ENCODE results near the gene RELB.
A peak's percentile ranks its signal among the peaks of the same experiment; 100 is the strongest.
"Not testable (repeated sequence)": the region's sequence is repeated elsewhere in the genome, so short reads cannot be mapped to it uniquely, and the experiment has no call there.

The RELB gene

DNA sequence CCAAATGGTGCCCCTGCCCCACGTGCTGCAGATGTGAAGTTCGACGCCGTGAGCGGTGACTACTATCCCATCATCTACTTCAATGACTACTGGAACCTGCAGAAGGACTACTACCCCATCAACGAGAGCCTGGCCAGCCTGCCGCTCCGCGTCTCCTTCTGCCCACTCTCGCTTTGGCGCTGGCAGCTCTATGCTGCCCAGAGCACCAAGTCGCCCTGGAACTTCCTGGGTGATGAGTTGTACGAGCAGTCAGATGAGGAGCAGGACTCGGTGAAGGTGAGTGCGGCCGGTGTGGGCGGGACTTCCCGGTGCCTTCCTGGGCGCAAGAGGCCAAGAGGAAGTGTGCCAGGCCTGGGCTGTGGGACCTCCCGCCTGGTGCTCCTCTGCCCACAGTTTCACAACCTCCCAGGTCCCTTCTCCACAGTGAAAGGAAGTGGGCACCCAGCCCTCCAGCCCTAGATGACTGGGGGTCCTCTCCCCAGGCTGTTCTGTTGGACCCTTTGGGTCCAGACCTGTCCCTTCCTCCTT lies 14.1 kb upstream of the RELB start:
- no peak for DNase-seq (ENCODE audit: low read depth in 2 of 2)

DNA sequence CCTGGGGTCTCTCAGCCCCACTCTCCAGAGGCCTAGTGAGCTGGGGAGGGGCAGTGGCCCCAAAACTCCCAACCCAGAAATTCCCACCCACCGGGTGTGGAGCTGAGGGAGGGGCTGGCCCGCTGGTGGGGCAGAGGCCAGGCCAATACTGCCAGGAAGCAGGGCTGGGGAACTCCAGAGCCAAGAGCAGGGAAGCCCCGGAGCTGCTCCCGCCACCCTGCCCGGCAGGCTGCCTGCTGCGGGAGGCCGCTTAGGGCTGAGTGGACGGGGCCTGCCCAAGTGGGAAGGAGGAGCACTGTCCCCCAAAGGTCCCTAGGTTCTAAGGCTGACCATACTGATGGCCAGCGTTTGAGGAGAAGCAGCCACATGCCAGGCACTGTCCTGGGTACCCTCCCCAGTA lies 13.0 kb upstream of the RELB start:
- no peak for DNase-seq (ENCODE audit: low read depth in 2 of 2)

DNA sequence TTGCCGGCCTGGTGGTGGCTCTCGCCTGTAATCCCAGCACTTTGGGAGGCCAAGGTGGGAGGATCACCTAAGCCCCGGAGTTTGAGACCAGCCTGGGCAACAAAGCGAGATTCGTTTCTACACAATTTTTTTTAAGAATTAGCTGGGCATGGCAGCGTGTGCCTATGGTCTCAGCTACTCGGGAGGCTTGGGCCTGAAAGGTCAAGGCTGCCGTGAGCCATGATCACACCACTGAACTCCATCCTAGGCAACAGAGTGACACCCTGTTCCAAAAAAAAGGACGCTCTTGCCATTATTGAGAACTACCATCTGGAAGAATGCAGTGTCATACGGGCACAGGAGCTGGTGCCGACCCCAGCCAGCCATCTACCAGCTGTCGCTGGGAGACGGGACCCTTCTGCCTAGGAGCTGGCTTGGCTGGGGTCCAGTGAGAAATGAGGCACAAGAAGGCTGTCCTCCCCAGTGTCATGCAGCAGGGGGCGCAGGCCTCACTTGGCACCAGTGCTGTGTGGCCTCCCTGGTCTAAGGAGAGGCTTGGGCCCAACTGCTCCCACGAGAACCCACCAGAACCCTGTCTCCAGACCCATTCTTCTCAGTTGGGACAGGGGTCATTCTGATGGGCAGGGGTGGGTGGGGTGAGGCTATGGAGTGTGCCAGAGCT lies 12.2 kb upstream of the RELB start:
- DNase-seq (ENCODE audit: low read depth in 2 of 2): peak; percentile 48

DNA sequence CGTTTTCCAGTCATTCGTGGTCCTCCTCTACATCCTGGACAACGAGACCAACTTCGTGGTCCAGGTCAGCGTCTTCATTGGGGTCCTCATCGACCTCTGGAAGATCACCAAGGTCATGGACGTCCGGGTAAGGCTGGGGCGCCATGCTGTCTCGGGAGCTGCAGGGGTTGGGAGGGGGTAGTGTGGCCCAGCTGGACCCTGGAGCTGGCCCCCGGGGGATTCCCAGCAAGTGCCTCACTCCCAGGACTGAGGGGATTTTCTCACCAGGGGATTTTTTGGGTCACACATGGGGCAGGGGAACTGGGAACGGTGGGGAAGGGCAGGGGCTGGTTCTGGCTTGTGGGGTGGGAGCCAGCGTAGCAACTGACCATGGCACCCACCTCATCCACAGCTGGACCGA lies 10.8 kb upstream of the RELB start:
- no peak for DNase-seq (ENCODE audit: low read depth in 2 of 2)

DNA sequence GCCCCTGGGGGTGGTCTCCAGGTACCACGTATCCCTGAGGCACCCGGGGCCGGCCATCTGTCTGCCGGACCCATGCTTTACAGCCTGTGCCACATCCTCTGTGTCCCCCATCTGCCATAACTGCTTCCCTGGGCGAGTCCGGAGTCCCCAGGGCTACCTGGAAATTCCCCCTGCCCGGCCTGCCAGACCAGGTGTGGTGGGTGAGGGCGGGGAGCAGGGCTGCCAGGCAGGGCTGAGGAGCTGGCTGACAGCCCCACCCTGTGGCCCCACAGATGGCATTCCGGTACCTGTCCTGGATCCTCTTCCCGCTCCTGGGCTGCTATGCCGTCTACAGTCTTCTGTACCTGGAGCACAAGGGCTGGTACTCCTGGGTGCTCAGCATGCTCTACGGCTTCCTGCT lies 10.3 kb upstream of the RELB start:
- no peak for DNase-seq (ENCODE audit: low read depth in 2 of 2)

DNA sequence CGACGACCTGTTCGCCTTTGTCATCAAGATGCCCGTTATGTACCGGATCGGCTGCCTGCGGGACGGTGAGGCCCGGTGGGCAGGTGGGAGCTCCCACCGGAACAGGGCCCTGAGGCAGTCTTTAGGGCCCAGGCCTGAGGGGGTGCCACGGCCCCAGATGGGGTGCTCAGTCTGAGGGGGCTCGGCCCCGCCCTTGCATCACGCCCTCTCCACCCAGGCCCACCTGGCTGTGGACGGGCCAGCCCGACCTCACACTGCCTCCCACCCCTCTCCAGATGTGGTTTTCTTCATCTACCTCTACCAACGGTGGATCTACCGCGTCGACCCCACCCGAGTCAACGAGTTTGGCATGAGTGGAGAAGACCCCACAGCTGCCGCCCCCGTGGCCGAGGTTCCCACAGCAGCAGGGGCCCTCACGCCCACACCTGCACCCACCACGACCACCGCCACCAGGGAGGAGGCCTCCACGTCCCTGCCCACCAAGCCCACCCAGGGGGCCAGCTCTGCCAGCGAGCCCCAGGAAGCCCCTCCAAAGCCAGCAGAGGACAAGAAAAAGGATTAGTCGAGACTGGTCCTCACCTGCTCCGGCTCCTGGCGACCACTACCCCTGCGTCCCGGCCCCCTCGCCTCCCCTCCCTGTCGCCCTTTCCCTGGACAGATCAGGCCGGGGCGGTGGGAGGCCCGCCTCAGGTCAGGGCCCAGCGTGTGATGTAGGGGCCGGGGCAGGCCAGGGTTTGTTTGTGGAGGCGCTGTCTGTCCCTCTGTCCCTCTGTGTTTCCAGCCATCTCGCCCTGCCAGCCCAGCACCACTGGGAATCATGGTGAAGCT lies 8.7 kb upstream of the RELB start:
- DNase-seq (ENCODE audit: low read depth in 2 of 2): no peak

DNA sequence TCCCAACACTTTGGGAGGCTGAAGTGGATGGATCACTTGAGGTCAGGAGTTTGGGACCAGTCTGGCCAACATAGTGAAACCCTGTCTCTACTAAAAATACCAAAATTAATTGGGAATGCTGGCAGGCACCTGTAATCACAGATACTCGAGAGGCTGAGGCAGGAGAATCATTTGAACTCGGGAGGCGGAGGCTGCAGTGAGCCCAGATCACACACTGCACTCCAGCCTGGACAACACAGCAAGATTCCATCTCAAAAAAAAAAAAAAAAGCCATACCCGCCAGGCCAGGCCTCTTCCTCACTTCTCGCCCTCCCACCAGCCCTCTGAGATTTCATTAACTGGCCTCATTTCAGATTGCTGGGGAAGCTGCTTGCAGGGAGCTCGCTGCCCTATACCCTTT lies 7.7 kb upstream of the RELB start:
- no peak for DNase-seq (ENCODE audit: low read depth in 2 of 2)

DNA sequence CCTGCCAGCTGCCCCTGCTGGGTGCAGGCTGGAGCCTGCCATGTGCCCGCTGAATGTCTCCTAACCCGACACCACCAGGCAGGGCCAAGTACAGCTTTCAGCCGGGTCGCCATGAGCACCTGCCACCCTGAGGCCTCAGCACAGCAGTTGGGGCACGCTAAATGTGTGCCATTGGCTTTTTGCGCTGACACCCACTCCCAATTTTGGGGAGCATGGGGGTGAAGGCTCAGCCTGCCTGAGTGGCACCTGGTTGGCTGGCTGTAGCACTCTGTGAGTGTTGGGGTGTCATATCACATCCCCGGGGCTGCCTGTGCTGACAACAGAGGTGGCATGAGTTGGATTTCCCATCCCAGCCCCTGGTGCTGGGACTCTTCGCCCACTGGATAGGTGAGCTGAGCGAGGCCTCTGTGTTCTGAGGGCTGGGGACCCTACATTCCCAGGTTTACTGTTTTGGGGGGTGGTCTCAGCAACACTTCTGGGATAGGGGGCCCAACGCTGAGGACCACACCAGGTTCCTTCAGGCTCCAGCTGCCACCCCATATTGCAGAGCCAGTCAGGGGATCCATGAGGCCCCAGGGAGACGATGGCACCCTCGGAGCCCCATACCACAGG lies 7.2 kb upstream of the RELB start:
- DNase-seq (ENCODE audit: low read depth in 2 of 2): no peak

DNA sequence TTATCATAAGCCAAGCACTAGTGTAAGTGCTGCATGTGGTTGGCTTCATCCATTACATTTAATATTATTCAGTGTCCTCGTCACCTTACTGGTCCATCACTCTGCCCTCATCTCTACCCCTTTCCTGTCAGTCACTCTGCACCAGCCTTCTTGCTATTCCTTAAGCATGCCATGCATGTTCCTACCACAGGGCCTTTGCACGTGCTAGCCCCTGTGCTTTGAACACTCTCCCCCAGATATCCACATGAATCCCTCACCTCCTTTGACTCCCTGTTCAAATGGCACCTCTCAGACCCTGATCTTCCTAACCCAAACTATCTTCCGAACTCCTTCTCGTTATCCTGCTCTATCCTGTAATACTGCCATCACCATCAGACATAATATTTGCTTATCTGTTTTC lies 3.2 kb upstream of the RELB start:
- DNase-seq (ENCODE audit: low read depth in 2 of 2): no peak

DNA sequence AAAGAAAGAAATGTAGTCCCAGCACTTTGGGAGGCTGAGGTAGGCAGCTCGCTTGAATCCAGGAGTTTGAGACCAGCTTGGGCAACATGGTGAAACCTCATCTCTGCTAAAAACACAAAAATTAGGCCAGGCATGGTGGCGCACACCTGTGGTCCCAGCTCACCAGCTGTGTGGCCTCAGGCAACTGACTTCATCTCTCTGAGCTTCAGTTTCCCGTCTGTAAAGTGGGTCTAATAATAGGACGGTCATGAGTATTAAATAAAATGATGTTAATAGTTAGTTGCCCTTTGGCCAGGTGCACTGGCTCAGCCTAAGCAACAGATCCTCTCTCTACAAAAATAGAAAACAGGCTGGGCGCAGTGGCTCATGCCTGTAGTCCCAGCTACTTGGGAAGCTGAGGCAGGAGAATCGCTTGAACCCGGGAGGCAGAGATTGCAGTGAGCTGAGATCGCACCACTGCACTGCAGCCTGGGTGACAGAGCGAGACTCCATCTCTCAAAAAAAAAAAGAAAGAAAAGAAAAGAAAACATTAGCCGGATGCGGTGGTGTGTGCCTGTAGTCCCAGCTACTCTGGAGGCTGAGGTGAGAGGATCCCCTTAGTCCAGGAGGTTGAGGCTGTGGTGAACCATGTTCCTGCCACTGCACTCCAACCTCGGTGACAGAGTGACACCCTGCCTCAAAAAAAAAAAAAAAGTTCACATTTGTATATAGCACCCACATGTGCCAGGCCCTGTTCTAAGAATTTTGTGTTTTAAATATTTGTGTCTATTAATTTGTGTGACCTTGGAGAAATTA lies 1.9 kb upstream of the RELB start:
- DNase-seq (ENCODE audit: low read depth in 2 of 2): not testable (repeated sequence)

DNA sequence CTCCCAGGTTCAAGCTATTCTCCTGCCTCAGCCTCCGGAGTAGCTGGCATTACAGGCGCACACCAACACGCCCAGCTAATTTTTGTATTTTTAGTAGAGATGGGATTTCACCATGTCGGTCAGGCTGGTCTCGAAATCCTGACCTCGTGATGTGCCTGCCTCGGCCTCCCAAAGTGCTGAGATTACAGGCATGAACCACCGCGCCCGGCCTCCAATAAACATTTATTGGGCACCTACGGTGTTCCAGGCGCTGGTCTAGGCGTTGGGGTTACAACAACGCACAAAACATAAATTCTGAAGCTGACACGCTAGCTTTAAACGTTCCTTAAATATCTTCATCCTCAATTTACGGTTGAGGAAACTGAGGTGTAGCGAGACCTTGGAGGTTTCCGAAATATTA lies 599 bp upstream of the RELB start:
- not testable (repeated sequence) for DNase-seq (ENCODE audit: low read depth in 2 of 2)

DNA sequence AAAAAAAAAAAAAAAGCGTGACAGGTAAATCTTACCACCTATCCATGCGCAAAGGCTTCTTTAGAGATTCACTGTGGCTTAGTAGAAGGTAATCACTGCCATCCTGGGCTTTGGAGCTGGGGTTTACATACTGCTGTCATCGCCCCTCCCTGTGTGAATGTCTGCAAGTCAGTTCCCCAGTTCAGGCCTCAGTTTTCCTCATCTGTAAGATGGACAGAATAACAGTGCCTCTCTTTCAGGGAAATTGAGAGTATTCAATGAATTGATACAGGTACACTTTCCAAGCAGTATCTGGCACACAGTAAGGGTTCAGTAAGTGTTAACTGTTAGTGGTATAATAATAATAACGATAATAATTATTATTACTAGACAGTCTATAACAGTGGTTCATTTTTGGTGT lies 2.2 kb downstream of the RELB start:
- no peak for DNase-seq (ENCODE audit: low read depth in 2 of 2)

DNA sequence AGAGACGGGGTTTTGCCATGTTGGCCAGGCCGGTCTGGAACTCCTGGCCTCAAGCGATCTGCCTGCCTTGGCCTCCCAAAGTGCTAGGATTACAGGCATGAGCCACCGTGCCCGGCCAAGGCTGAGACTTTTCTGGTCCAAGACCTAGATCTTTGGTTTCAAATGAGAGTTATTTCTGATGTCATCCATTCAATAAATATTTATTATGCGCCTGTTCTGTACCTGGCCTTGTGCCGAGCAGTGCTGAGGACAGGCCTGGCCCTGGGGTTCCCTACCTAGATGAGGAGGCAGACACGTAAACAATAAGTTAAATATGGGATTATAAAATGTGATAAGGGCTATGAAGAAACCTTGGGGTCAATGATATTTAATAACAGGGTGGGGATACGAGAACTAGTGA lies 4.5 kb downstream of the RELB start:
- DNase-seq (ENCODE audit: low read depth in 2 of 2): no peak

DNA sequence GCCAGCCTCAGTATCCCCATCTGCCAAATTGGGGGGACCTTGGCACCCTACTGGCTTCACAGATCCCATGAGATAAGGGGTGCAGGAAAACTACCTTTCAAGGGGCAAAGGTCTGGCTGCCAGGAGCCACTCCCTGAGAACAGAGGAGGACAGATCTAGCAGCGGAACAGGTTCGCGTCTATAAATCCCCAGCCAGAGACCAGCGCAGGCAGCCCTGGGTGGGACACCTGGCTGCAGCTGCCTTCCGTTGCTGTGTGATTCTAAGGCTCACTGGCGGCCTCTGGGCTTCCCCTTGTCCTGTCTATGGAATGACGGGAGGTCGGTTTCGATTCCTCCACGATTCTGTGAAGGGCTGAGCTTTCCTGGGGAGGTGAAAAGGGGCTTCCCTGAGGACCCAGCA lies 7.3 kb downstream of the RELB start:
- DNase-seq (ENCODE audit: low read depth in 2 of 2): no peak

DNA sequence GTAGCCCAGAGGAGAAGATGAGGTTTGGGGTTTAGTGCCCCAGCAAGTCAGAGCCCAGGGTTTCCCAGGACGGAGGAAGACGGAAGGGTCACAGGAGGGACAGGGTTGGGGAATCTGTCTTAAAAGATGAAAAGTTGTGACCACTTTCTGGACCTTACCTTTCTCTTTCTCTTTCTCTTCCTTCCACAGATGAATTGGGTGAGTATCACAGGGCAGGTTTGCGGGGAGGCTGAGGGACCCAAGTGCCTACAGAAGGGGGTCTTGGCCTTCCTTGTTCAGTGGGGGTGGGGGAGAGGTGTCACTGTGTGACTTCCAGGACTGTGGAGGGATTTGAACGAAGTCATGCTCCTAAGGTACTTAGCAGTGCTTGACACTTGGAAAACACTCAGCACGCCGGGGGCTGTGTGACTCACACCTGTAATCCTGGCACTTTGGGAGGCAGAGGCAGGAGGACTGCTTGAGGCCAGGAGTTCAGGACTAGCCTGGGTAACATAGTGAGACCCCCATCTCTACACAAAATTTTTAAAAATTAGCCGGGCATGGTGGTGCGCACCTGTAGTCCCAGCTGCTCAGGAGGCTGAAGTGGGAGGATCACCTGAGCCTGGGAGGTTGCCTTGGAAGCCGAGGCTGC lies 8.5 kb downstream of the RELB start:
- no peak for DNase-seq (ENCODE audit: low read depth in 2 of 2)

DNA sequence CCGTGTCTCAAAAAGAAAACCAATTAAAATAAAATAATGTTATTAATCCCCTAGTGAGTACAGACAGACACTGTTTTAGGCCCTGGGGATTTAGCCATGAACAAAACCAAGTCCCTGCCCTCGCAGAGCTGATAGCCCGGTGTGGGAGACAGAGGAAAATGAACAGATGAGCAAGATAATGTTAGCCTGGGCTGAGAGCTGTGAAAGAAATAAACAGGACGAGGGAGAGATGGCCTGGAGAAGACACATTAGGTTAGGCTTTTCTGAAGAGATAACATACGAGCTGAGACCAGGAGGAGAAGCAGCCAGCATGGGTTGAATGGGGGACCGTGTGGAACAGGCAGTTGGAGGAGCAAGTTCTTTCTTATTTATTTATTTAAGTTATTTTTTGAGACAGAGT lies 9.0 kb downstream of the RELB start:
- DNase-seq (ENCODE audit: low read depth in 2 of 2): no peak

DNA sequence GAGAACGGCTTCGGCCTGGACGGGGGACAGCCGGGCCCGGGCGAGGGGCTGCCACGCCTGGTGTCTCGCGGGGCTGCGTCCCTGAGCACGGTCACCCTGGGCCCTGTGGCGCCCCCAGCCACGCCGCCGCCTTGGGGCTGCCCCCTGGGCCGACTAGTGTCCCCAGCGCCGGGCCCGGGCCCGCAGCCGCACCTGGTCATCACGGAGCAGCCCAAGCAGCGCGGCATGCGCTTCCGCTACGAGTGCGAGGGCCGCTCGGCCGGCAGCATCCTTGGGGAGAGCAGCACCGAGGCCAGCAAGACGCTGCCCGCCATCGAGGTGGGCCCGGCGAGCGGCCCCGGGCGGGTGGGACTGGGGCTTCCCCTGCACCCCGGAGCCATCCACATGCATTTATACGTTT lies 10.7 kb downstream of the RELB start:
- DNase-seq (ENCODE audit: low read depth in 2 of 2): no peak

DNA sequence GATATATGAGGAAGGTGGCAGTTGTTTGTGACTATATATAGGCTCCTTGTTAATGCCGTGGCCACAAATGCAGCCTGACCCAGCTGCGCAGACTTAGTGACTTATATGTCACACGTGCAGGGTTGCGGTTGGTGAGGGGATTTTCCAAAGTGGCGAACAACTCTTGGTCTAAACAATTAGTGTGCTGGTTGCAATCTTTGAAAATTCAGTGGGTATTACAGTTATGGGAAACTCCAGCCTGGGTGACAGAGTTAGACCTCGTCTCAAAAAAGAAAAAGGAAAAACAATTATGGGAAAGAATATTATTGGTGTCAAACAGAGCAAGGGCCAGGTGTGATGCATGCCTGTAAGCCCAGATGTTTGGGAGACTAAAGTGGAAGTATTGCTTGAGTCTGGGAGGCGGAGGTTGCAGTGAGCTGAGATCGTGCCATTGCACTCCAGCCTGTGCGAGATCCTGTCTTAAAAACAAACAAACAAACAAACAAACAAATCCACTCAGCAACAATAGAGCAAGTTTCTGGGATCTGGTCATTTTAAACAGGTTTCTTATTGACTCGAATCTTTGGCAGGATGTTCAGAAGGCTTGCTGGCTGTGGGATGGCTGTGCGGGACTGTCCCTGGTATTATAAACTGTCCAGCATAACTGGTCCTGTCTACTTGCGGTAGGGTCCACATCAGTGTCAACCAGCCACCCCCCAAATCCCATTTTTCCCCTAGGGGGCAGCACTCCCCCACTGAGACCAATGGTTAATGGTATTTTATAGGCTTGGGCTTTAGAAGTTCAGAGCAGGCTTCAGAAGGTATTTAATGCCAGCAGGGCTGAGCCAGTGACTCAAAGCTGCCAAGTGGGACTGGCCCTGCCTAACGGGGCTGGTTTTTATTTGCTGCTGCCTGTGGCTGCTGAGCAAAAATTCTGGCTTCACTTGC lies 15.4 kb downstream of the RELB start:
- peak; percentile 52 to 57 for DNase-seq (ENCODE audit: low read depth in 2 of 2)

DNA sequence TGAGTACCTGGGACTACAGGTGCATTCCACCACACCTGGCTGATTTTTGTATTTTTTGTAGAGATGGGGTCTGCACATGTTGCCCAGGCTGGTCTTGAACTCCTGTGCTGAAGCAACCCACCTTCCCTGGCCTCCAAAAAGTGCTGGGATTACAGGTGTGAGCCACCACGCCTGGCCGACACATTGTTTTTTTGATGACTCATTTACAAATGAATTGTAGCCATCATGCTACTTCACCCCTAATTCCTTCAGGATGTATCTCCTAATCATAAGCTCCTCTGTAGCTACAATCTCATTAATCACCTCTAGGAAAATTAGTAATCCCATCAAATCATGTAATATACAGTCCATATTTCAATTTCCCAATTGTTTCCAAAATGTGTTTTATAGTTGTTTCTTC lies 17.9 kb downstream of the RELB start:
- DNase-seq (ENCODE audit: low read depth in 2 of 2): no peak

DNA sequence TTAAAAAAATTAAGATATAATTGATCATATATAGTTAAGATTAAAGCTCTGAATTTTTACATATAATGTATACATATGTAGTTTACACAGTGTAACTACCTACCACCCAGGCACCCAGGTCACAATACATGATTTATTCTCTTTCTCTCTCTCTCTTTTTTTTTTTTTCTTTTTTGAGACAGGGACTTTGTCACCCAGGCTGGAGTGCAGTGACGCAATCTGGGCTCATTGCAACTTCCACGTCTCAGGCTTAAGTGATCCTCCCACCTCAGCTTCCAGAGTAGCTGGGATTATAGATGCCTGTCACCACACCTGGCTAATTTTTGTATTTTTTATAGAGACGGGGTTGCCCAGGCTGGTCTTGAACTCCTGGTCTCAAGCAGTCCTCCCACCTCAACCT lies 18.8 kb downstream of the RELB start:
- no peak for DNase-seq (ENCODE audit: low read depth in 2 of 2)

DNA sequence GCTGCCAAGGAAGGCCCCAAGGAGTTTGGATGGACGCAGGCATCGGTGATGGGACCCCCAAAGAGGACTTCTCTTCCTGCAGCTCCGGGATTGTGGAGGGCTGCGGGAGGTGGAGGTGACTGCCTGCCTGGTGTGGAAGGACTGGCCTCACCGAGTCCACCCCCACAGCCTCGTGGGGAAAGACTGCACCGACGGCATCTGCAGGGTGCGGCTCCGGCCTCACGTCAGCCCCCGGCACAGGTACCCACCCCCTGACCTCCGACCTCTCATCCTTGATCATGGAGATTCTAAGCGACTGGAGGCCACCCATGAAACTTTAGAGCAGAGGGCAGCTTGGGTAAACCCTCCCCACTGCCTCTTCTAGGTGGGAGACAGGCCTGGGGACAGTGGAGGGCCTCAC lies 20.7 kb downstream of the RELB start:
- DNase-seq (ENCODE audit: low read depth in 2 of 2): no peak

Measured in stimulated activated CD8-positive, alpha-beta memory T cell treated with anti-CD3 and anti-CD28 coated beads, Interleukin-2, amount 100 ng/mL, for 48 hours (primary cell).